Measurements from ENCODE around the gene ALG14. TPM values are rescaled to one million over a fixed set of nuclear protein-coding genes. Genes with fewer than 3 reads are reported as not detected.

The ALG14 gene
- total RNA-seq, 1 donor from 2014 or later, result 0.49 TPM

- H4K20me1 ChIP-seq (ENCODE audit: low read depth), result no peaks in the 10 kb centered on the region
- peaks cover 29% of the 10 kb centered on the region for H3K4me1 Mint-ChIP-seq
- no peak overlapping the region for H3K4me3 Mint-ChIP-seq
- peaks cover 26% of the 10 kb centered on the region for H3K4me1 ChIP-seq
- no peak overlapping the region for H2AFZ ChIP-seq (replicated peaks)
- peaks cover 5% of the 10 kb centered on the region for H3F3A ChIP-seq (ENCODE audit: low read depth)
- H3K4me3 ChIP-seq, result no peak overlapping the region
- no peak for DNase-seq (ENCODE audit: low spot score)
- no peaks in the 10 kb centered on the region for H3K36me3 ChIP-seq
- H3K27me3 Mint-ChIP-seq (ENCODE audit: insufficient read depth, low read depth), result peaks cover 2% of the 10 kb centered on the region
- no peaks in the 10 kb centered on the region for H3K9me3 Mint-ChIP-seq
- H3K79me2 ChIP-seq (ENCODE audit: low read depth), result no peaks in the 10 kb centered on the region
- no peak overlapping the region for H3K4me2 ChIP-seq
- TF ChIP-seq CTCF (IDR thresholded peaks at IDR 0.05) (no peak), EZH2 (IDR thresholded peaks at IDR 0.05) (no peak), EZH2phosphoT487 (IDR thresholded peaks at IDR 0.05) (no peak)
- no peak overlapping the region for H3K9ac ChIP-seq
- no peaks in the 10 kb centered on the region for H3K27me3 ChIP-seq
- H3K27ac Mint-ChIP-seq, result no peak overlapping the region
- no peak overlapping the region for H3K27ac ChIP-seq
- no peaks in the 10 kb centered on the region for H3K36me3 Mint-ChIP-seq
- no peaks in the 10 kb centered on the region for H3K9me3 ChIP-seq (ENCODE audit: low read depth)
These were observed 58.7 kb downstream of the ALG14 start for GRCh38 chr1:95013950-95014574.

GRCh38 chr1:95012389-95012788 is 60.4 kb downstream of the ALG14 start:
- Histone ChIP-seq H3K36me3 (no peaks in the 10 kb centered on the region), H3F3A (ENCODE audit: low read depth) (peaks cover 5% of the 10 kb centered on the region), H4K20me1 (ENCODE audit: low read depth) (no peaks in the 10 kb centered on the region), H3K27me3 (no peaks in the 10 kb centered on the region), H3K27ac (no peak overlapping the region), H3K4me3 (no peak overlapping the region), H3K9me3 (ENCODE audit: low read depth) (no peaks in the 10 kb centered on the region), H3K4me2 (no peak overlapping the region), H3K9ac (no peak overlapping the region), H3K79me2 (ENCODE audit: low read depth) (no peaks in the 10 kb centered on the region), H2AFZ (replicated peaks) (no peak overlapping the region), H3K4me1 (peaks cover 20% of the 10 kb centered on the region)
- no peak for TF ChIP-seq CTCF (IDR thresholded peaks at IDR 0.05)
- TF ChIP-seq EZH2 (IDR thresholded peaks at IDR 0.05), result no peak
- TF ChIP-seq EZH2phosphoT487 (IDR thresholded peaks at IDR 0.05), result no peak
- H3K4me1 Mint-ChIP-seq, result peaks cover 18% of the 10 kb centered on the region
- DNase-seq (ENCODE audit: low spot score), result no peak
- no peaks in the 10 kb centered on the region for H3K36me3 Mint-ChIP-seq
- H3K27me3 Mint-ChIP-seq (ENCODE audit: insufficient read depth, low read depth), result peaks cover 2% of the 10 kb centered on the region
- no peak overlapping the region for H3K27ac Mint-ChIP-seq
- no peak overlapping the region for H3K4me3 Mint-ChIP-seq
- no peaks in the 10 kb centered on the region for H3K9me3 Mint-ChIP-seq

GRCh38 chr1:95010158-95010557 is 62.6 kb downstream of the ALG14 start:
- no peak overlapping the region for H3K4me3 Mint-ChIP-seq
- H3K4me1 ChIP-seq, result peaks cover 13% of the 10 kb centered on the region
- no peaks in the 10 kb centered on the region for H4K20me1 ChIP-seq (ENCODE audit: low read depth)
- no peak overlapping the region for H3K9ac ChIP-seq
- no peaks in the 10 kb centered on the region for H3K9me3 ChIP-seq (ENCODE audit: low read depth)
- no peak overlapping the region for H3K4me2 ChIP-seq
- no peaks in the 10 kb centered on the region for H3K27me3 ChIP-seq
- no peaks in the 10 kb centered on the region for H3K36me3 Mint-ChIP-seq
- H3K9me3 Mint-ChIP-seq, result peaks cover 2% of the 10 kb centered on the region
- H2AFZ ChIP-seq (replicated peaks), result no peak overlapping the region
- H3K4me1 Mint-ChIP-seq, result peaks cover 10% of the 10 kb centered on the region
- no peak for TF ChIP-seq CTCF (IDR thresholded peaks at IDR 0.05)
- TF ChIP-seq EZH2phosphoT487 (IDR thresholded peaks at IDR 0.05), result no peak
- no peak for TF ChIP-seq EZH2 (IDR thresholded peaks at IDR 0.05)
- H3K27me3 Mint-ChIP-seq (ENCODE audit: insufficient read depth, low read depth), result peaks cover 2% of the 10 kb centered on the region
- no peak overlapping the region for H3K4me3 ChIP-seq
- DNase-seq (ENCODE audit: low spot score), result no peak
- no peak overlapping the region for H3K27ac ChIP-seq
- H3K27ac Mint-ChIP-seq, result no peak overlapping the region
- peaks cover 5% of the 10 kb centered on the region for H3F3A ChIP-seq (ENCODE audit: low read depth)
- no peaks in the 10 kb centered on the region for H3K79me2 ChIP-seq (ENCODE audit: low read depth)
- no peaks in the 10 kb centered on the region for H3K36me3 ChIP-seq

All from neural progenitor cell (in vitro differentiated cells).